Tongue (tissue), 2 donors: ENCODE measurements around the gene LYPD5. TPM values are rescaled to one million over a fixed set of nuclear protein-coding genes. Genes with fewer than 3 reads are reported as not detected.

Experiments
- DNase-seq: peaks from one replicate; pipeline ENCODE4 v3.0.0-alpha.2; 2015
- total RNA-seq: library from RNA; depleted of rRNA; stranded (reverse); fragments of >200 nt; gene quantifications from one replicate; pipeline ENCODE4 v1.2.3, GENCODE V29; 2014

LYPD5 gene
- total RNA-seq, 1 donor from 2014 or later: 1.6 TPM

- no peak for DNase-seq
Measured at GRCh38 chr19:43751466-43752220, 50.6 kb downstream of the LYPD5 start.

- DNase-seq: no peak
Measured at GRCh38 chr19:43749898-43750297, 52.3 kb downstream of the LYPD5 start.

- no peak for DNase-seq
Measured at GRCh38 chr19:43749152-43749551, 53.1 kb downstream of the LYPD5 start.

- no peak for DNase-seq
Measured at GRCh38 chr19:43748685-43749084, 53.6 kb downstream of the LYPD5 start.

GRCh38 chr19:43748205-43748594, 54.0 kb downstream of the LYPD5 start:
- DNase-seq: no peak

- DNase-seq: no peak
Measured at GRCh38 chr19:43747557-43748204, 54.6 kb downstream of the LYPD5 start.

Other genes starting within 250 kb of the LYPD5 start
- gene XRCC1, start 226.9 kb downstream of the LYPD5 start, total RNA-seq: 10.5 TPM
- gene PINLYP, start 226.6 kb downstream of the LYPD5 start, total RNA-seq: 2.7 TPM
- 26.0 TPM for gene IRGQ, start 206.3 kb downstream of the LYPD5 start, total RNA-seq
- gene ZNF576, start 205.9 kb downstream of the LYPD5 start, total RNA-seq: 8.8 TPM
- not detected for gene SRRM5, start 190.4 kb downstream of the LYPD5 start, total RNA-seq
- gene ZNF428, start 182.8 kb downstream of the LYPD5 start, total RNA-seq: 22.9 TPM
- gene CADM4, start 162.6 kb downstream of the LYPD5 start, total RNA-seq: 10.3 TPM
- gene PLAUR, start 132.3 kb downstream of the LYPD5 start, total RNA-seq: 8.1 TPM
- not detected for gene IRGC, start 86.4 kb downstream of the LYPD5 start, total RNA-seq
- gene SMG9, start 47.5 kb downstream of the LYPD5 start, total RNA-seq: 13.0 TPM
- gene KCNN4, start 21.5 kb downstream of the LYPD5 start, total RNA-seq: 14.8 TPM
- 23.3 TPM for gene ZNF283, start 24.9 kb upstream of the LYPD5 start, total RNA-seq
- 1.6 TPM for gene ZNF404, start 81.5 kb upstream of the LYPD5 start, total RNA-seq
- gene ZNF45, start 132.8 kb upstream of the LYPD5 start, total RNA-seq: 14.6 TPM
- gene ZNF221, start 148.8 kb upstream of the LYPD5 start, total RNA-seq: 8.8 TPM
- 11.1 TPM for gene ZNF155, start 181.7 kb upstream of the LYPD5 start, total RNA-seq
- 5.3 TPM for gene ZNF230, start 200.5 kb upstream of the LYPD5 start, total RNA-seq
- gene ZNF222, start 222.9 kb upstream of the LYPD5 start, total RNA-seq: 3.2 TPM
- 12.1 TPM for gene ZNF223, start 249.6 kb upstream of the LYPD5 start, total RNA-seq